Upper lobe of right lung (tissue), 1 donor: ENCODE data around the gene TSKU. TPM values are rescaled to one million over a fixed set of nuclear protein-coding genes. Genes with fewer than 3 reads are reported as not detected.
A peak's percentile ranks its signal among the peaks of the same experiment; 100 is the strongest.
"Not testable (repeated sequence)": the region's sequence is repeated elsewhere in the genome, so short reads cannot be mapped to it uniquely, and the experiment has no call there.

Experiments used
- ATAC-seq: fragments of 200-7000 bp; cut with Tn5 transposase; one replicate; pipeline ENCODE4 v1.9.1; 2020; ENCODE audit warnings: mild to moderate bottlenecking, moderate library complexity
- DNase-seq: peaks from one replicate; pipeline ENCODE4 v3.0.0-alpha.2; 2020
- H3K27ac ChIP-seq: fragments of 200-600 bp; one replicate; pipeline ENCODE4 v1.8.0; 2022
- H3K27me3 ChIP-seq: fragments of 200-600 bp; one replicate; pipeline ENCODE4 v1.8.0; 2022; ENCODE audit warnings: mild to moderate bottlenecking
- H3K36me3 ChIP-seq: fragments of 200-600 bp; one replicate; pipeline ENCODE4 v1.8.0; 2022
- H3K4me1 ChIP-seq: fragments of 200-600 bp; one replicate; pipeline ENCODE4 v1.8.0; 2022
- H3K4me3 ChIP-seq: fragments of 200-600 bp; one replicate; pipeline ENCODE4 v1.8.0; 2022; ENCODE audit warnings: mild to moderate bottlenecking
- H3K9me3 ChIP-seq: fragments of 200-600 bp; one replicate; pipeline ENCODE4 v1.8.0; 2022
- intact Hi-C: fragments of 100-400 bp; cut with DNase I; formaldehyde crosslinking; loops from one replicate; pipeline ENCODE4 v1.11.0; 2022
- total RNA-seq: library from RNA; stranded (reverse); fragmentation: NEBNext Ultra II Directional; extraction: Animal tissue kit (Norgen Biotek cat#: 25700); gene quantifications from one replicate; pipeline ENCODE4 v1.2.1, GENCODE V29; 2021
- TF ChIP-seq, protein P1 (sequence below): fragments of 200-600 bp; IDR thresholded peaks from one replicate; pipeline ENCODE4 v1.8.0; 2022; ENCODE audit warnings: antibody characterized with exemption
- donor health status: DM: no; HTN: yes; CAD: no; lungs with severe emphysema.

Gene TSKU
- total RNA-seq, 1 donor from 2014 or later: 18.1 TPM

DNA sequence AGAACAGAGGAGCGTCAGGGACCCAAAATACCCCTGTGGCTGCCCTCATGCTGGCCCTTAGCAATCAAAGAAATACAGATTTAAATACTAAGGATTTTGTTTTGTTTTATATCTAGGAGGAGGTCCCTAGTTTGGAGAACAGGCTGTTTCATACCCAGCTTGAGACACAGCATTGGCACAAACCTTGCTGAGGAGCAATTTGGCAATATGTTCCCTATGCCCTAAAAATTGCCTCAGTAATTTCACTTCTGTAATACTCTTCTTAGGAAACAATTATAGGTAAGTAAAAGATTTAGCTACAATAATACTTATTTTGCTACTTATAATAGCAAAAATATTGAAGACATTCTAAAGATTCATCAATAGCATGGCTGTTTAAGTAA lies 37.0 kb downstream of the TSKU start:
- ATAC-seq (peak; percentile 31), DNase-seq (no peak)
- TF ChIP-seq, protein P1, sequence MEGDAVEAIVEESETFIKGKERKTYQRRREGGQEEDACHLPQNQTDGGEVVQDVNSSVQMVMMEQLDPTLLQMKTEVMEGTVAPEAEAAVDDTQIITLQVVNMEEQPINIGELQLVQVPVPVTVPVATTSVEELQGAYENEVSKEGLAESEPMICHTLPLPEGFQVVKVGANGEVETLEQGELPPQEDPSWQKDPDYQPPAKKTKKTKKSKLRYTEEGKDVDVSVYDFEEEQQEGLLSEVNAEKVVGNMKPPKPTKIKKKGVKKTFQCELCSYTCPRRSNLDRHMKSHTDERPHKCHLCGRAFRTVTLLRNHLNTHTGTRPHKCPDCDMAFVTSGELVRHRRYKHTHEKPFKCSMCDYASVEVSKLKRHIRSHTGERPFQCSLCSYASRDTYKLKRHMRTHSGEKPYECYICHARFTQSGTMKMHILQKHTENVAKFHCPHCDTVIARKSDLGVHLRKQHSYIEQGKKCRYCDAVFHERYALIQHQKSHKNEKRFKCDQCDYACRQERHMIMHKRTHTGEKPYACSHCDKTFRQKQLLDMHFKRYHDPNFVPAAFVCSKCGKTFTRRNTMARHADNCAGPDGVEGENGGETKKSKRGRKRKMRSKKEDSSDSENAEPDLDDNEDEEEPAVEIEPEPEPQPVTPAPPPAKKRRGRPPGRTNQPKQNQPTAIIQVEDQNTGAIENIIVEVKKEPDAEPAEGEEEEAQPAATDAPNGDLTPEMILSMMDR: no peak
- H3K27me3 ChIP-seq: no peaks in the 10 kb centered on the region
- peak overlapping the region; percentile 60 for H3K27ac ChIP-seq
- no peaks in the 10 kb centered on the region for H3K9me3 ChIP-seq
- no peaks in the 10 kb centered on the region for H3K36me3 ChIP-seq
- peaks cover 19% of the 10 kb centered on the region for H3K4me1 ChIP-seq
- no peak overlapping the region for H3K4me3 ChIP-seq
- intact Hi-C loops: no loop called here

DNA sequence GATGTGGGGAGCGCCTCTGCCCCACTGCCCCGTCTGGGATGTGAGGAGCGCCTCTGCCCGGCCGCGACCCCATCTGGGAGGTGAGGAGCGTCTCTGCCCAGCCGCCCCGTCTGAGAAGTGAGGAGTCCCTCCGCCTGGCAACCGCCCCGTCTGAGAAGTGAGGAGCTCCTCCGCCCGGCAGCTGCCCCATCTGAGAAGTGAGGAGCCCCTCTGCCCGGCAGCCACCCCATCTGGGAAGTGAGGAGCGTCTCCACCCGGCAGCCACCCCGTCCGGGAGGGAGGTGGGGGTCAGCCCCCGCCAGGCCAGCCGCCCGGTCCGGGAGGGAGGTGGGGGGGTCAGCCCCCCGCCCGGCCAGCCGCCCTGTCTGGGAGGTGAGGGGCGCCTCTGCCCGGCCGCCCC lies 38.2 kb downstream of the TSKU start:
- ATAC-seq, H3K27ac ChIP-seq, intact Hi-C loops, DNase-seq, H3K4me3 ChIP-seq, H3K9me3 ChIP-seq, H3K36me3 ChIP-seq, H3K27me3 ChIP-seq: not testable (repeated sequence)
- H3K4me1 ChIP-seq: peaks cover 23% of the 10 kb centered on the region

DNA sequence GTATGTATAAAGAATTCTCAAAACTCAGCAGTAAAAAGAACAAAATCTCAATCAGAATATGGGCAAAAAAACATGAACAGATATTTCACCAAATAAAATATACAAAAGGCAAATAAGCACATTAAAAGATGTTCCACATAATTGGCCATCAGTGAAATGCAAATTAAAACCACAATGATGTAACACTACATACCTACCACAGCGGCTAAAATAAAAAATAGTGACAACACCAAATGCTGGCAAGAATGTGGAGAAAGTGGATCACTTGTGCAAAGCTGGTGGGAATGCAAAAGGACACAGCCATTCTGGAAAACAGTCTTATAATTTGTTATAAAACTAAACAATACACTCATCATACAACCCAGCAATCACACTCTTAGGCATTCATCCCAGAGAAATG lies 39.2 kb downstream of the TSKU start:
- H3K9me3 ChIP-seq: no peaks in the 10 kb centered on the region
- TF ChIP-seq, protein P1: no peak
- no peak overlapping the region for H3K4me3 ChIP-seq
- intact Hi-C loops: no loop called here
- DNase-seq: no peak
- no peak overlapping the region for H3K27ac ChIP-seq
- no peaks in the 10 kb centered on the region for H3K27me3 ChIP-seq
- peaks cover 23% of the 10 kb centered on the region for H3K4me1 ChIP-seq
- no peaks in the 10 kb centered on the region for H3K36me3 ChIP-seq
- no peak for ATAC-seq

DNA sequence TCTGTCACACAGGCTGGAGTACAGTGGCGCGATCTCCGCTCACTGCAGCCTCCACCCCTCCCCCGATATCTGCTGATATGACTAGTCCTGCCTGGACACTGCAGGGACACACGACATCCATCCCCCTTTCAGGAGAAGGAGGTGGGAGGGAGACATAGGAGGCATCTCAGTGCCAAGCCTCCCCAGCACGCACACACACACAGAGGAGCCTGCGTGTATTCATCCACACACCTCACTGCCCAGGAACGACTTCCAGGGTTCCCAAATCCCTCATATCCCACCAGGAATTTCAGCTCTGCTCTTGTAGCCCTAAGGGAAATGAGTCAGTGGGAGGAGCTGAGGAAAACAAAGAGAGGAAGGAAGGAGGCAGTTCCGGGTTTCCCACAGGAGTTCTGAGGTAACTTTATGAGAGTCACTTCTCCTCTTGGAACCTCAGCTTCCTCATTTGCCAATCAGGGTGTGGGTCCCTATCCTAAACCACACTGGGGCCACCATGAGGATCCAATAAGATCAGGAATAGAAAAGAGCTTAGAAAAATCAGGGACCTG lies 40.4 kb downstream of the TSKU start:
- TF ChIP-seq, protein P1: no peak
- H3K27me3 ChIP-seq: no peaks in the 10 kb centered on the region
- DNase-seq (no peak), ATAC-seq (peak; percentile 85)
- H3K36me3 ChIP-seq: no peaks in the 10 kb centered on the region
- H3K27ac ChIP-seq: peak overlapping the region; percentile 81
- H3K9me3 ChIP-seq: no peaks in the 10 kb centered on the region
- no peak overlapping the region for H3K4me3 ChIP-seq
- intact Hi-C loops: no loop called here
- peaks cover 23% of the 10 kb centered on the region for H3K4me1 ChIP-seq

DNA sequence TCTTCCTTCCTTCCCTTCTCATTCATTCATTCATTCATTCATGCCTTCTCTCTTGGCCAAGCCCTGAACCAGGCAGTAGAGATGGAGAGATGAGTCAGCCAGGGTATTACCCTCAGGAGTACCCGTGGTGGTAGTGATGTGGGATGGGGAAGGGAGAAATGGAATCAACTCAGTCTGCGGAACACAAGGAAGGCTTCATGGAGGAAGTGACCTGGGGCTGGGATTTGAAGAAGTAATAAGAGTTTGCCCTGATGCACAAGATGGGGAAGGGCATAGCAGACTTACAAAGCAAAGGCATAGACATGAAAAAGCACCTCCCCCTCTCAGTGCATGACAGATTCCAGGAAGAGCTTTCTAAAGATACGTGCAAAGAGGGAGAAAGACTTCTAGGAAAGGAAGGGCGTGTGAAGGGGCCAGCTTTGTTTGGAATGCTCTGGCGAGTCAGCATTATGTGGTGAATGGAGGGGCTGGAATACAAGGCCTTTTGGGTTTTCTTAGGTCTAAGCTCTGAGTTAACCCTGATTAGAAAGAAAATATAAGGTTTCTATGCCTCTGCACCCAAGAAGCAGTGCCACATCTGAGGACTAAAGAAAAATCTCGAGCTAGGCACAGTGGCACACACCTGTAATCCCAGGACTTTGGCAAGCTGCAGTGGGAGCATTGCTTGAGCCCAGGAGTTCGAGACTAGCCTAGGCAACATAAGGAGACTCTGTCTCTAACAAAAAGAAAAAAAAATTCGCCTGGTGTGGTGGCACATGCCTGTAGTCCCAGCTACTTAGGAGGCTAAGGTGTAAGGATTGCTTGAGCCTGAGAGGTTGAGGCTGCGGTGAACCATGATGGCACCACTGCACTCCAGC lies 41.2 kb downstream of the TSKU start:
- DNase-seq (no peak), ATAC-seq (peak; percentile 80)
- intact Hi-C loops: no loop called here
- TF ChIP-seq, protein P1: no peak
- H3K4me3 ChIP-seq: no peak overlapping the region
- H3K27me3 ChIP-seq: no peaks in the 10 kb centered on the region
- H3K36me3 ChIP-seq: no peaks in the 10 kb centered on the region
- H3K27ac ChIP-seq: peak overlapping the region; percentile 81
- peaks cover 23% of the 10 kb centered on the region for H3K4me1 ChIP-seq
- no peaks in the 10 kb centered on the region for H3K9me3 ChIP-seq

DNA sequence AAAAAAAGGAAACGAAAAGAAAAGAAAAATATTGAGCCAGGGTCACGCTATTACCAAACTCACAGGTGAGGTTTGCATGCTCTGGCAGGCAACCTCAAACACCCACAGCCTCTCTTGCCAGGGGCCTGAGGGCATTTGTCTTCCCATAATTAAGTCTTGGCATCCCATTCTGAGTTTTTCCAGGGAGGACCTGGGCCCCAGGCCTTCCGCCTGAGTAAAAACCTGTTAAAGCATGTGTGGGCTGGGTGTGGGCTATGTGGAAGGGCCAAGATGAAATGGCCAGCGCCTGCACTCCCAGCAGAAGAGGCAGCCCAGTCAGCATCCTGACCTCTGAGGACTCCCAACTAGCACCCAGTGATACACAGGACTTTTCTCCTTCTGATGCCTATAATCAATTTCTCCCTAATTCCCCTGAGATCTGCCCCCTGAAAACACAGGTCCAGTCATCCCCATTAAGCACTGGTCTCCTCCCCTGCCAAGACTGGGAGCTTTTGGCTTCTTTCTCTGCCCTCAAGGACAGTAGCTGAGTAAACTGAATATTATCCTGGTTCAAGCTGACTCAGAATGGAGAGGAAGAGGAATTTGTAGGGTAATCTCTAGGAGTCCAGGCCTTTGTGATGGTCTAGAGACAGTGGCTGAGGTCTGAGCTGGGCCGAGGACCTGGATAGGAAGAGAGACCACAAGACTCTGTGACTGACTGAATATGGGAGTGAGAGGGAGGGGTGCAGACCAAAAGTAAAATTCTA lies 42.0 kb downstream of the TSKU start:
- Histone ChIP-seq H3K4me3 (no peak overlapping the region), H3K27ac (peak overlapping the region; percentile 81)

More for the DNA sequence above, 42.0 kb downstream of the TSKU start:
- TF ChIP-seq, protein P1: no peak
- Histone ChIP-seq H3K9me3 (no peaks in the 10 kb centered on the region), H3K36me3 (no peaks in the 10 kb centered on the region), H3K27me3 (no peaks in the 10 kb centered on the region), H3K4me1 (peaks cover 23% of the 10 kb centered on the region)
- intact Hi-C loops: no loop called here
- ATAC-seq (peak; percentile 8), DNase-seq (no peak)
